ENCODE measurements around the gene TERT.
"Not testable (repeated sequence)": the region's sequence is repeated elsewhere in the genome, so short reads cannot be mapped to it uniquely, and the experiment has no call there.

Gene TERT

GRCh38 chr5:1278656-1279442 is 16.0 kb downstream of the TERT start:
- DNase-seq, result no peak

DNA sequence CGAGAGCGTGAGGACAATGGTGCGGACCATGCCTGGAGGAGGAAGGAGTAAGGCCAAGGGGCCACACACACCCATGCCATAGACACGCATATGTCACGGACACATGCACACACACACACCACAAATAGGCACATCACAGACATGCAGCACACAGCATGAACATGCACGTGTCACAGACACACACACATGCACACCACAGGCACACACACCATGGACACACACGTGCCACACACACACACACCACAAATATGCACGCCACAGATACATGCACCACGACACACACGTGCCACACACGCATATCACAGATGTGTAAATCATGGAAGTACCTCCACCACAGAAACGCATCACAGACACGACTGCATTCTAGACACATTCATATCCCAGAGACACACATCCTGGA is 16.7 kb downstream of the TERT start:
- no peak for DNase-seq

DNA sequence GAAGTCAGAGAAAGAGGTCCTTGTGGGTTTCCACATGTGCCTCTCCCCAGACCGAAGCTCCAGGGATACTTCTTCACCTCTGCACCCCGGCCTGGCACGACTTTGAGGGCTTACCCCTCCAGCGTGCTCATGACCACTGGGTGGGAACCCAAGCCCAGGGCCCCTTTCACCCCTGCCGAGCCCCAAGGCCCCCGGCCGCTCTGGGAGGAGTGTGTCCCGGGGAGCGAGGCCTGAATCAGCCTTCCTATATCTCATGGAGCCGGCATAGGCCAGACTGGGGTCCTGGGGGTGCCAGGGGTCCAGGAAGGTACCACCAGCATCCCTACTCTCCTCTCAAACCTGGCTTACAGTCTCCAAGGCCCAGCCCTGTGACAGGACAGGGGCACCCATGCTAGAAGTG is 17.1 kb downstream of the TERT start:
- no peak for DNase-seq

DNA sequence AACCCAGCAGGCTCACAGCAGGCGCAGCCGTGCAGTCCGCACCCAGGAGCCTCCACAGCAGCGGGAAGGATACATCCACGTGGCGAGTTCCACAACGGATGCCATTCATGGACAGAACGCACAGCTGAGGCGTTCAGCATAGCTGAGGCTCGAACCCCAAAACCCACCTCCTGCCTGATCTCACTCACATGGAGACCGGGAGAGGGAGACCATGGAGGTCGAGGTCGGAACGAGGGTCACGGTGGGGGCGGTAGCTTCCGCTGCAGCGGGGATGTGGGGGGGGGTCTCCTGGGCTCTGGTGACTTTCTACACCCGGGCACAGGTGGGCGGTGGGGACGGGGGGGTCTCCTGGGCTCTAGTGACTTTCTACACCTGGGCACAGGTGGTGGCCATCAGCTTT is 17.5 kb downstream of the TERT start:
- no peak for DNase-seq

DNA sequence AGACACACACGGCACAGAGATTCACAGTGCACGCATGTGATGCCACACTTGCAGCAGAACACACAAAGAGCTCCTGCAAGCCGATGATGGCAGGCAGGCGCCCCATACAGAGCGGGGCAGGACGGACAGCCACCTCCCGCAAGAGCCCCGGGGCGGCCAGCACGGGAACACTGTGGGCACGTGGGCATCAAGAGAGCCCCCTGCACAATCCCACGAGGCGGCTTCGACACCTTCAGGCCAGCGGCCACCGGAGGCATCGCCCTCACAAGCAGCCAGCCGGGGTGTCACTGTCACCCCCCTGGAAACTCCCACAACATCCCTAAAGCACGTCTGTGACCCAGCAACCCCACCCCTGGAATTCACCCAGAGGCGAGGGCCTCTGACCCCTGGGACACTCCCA is 17.9 kb downstream of the TERT start:
- no peak for DNase-seq

- DNase-seq, result not testable (repeated sequence)
These were observed 19.2 kb downstream of the TERT start for GRCh38 chr5:1275397-1276391.

- no peak for DNase-seq
These were observed 20.4 kb downstream of the TERT start for GRCh38 chr5:1274471-1274870.

DNA sequence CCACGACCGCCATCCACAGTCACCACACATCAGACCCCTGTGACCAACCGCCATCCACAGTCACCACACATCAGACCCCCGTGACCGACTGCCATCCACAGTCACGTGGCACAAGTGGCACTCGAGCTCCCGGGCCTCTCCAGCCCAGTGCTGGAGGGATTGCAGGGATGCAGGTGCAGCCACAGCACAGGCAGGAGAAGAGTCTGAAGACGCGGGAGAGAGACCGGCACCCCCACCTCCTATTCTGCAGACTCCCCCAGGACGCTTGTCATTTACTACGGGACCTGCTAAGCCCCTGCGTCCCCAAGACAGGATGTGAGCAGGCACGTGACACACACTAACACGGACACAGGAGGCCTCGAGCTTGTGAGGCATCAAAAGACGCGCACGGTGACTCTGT is 21.1 kb downstream of the TERT start:
- no peak for DNase-seq

DNA sequence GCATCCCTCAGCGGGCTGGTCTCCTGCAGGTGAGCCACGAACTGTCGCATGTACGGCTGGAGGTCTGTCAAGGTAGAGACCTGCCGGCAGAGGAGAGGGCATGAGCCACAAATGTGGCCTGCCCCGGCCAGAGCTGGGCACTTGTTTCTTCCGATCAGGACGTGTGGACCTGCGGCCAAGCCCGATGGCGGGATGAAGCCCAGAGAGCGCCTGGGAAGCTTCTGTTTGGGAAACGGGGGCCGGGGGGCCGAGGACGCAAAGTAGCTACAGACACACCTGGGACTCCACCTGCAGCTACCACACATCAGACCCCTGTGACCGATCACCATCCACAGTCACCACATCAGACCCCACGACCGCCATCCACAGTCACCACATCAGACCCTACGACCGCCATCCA is 22.7 kb downstream of the TERT start:
- DNase-seq, result no peak

DNA sequence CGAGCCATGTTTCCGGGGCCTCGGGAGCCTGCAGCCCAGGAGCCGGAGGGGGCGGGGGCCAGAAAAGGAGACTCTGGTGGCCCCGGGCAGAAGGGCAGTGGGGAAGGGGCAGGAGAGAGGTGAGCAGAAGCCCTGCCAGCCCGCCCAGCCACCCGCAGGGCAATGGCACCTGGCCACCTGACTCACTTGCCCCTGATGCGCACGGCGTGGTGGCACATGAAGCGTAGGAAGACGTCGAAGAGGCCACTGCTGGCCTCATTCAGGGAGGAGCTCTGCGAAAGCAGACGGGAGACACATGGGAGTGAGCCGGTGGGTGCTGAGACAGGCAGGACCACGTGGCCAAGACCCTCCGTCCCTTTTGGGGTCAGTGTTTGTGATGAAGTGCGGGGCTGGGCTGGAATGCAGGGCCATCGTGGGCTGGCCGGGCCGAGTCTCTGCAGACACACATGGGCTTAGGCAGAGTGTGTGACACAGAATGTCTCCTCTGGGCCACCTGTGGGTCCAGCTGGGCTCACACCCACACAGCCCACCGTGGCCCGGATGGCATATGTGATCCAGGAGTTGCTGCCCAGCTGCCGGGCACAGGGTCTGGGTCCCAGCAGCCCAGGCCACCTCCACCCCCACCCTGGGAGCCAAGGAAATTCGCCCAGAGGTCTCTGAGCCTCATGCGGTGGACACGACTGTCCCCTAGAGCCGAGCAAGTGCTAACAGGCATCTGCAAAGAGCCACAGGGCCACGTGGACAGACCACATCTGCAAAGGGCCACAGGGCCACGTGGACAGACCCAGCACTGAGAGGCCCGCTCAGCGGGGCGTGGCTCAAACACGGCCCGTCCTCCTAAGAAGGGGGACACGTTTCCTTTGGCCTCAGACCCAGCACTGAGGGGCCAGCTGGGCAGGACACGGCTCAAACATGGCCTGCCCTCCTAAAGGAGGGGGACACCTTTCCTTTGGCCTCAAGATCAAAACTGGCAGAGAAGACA is 23.6 kb downstream of the TERT start:
- DNase-seq, result no peak

DNA sequence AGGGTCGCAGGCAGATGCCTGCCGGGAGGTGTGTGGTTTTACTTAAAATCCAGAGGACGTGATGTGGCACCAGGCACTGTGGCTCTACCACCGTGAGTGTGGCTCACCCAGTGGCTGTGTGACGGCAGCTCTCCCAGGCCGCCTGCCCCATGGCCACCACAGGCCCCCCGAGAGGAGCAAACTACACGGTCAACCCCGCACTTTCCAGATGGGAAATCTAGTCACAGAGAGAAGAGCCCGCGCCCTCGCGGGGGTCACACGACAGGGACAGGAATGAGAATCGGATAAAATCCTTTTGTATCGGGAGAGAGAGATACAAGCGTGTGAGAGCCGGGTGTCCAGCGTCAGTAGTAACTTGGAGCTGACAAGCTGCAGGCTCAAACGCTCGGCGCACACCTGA is 24.4 kb downstream of the TERT start:
- no peak for DNase-seq

DNA sequence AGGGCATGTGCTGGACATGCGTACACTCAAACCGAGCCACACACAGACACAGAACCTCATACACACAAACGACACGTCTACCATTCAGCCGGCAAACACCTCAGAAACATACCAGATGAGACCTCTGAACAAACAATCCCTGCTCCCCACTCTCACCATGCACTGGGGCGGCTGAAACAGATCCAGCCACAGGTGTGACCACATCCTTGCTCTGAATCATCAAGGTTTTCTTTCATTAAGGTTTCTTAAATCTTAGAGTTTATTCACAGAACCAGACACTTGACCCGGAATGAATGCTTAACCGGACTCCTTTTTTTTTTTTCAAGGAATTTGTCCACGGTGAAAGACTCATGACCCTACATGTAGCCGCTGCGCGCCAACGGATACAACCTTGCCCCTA is 26.2 kb downstream of the TERT start:
- peak in 2 of 5 experiments; percentile 37 to 86 for DNase-seq

GRCh38 chr5:1268056-1268455 is 26.8 kb downstream of the TERT start:
- DNase-seq, result no peak

DNA sequence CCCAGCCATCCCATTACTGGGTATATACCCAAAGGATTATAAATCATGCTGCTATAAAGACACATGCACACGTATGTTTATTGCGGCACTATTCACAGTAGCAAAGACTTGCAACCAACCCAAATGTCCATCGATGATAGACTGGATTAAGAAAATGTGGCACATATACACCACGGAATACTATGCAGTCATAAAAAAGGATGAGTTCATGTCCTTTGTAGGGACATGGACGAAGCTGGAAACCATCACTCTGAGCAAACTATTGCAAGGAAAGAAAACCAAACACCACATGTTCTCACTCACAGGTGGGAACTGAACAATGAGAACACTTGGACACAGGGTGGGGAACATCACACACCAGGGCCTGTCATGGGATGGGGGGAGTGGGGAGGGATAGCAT is 27.4 kb downstream of the TERT start:
- not testable (repeated sequence) for DNase-seq

GRCh38 chr5:1266791-1267190 is 28.1 kb downstream of the TERT start:
- no peak for DNase-seq

- DNase-seq, result no peak
These were observed 29.1 kb downstream of the TERT start for GRCh38 chr5:1265461-1266455.

GRCh38 chr5:1265026-1265425 is 29.8 kb downstream of the TERT start:
- DNase-seq, result no peak

- no peak for DNase-seq
These were observed 30.7 kb downstream of the TERT start for GRCh38 chr5:1264211-1264610.

DNA sequence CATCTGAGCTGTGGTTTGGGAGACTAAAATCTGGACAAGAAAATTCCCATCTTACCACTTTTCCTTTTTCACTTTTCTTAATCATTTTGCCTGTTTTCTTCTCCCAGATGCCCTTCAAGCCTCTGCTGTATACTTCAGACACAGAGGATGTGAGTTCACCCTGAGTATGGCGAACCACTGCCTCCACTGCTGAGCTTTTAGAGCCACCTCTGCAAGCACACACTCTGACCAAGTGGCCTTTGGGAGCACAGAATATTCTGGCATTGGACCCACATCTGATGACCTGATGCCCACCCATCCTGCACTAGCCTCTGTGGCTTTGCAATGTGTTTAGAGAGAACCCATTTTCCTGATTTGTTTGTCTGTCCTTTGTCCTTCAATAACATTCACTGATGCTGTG is 32.5 kb downstream of the TERT start:
- DNase-seq, result no peak

DNA sequence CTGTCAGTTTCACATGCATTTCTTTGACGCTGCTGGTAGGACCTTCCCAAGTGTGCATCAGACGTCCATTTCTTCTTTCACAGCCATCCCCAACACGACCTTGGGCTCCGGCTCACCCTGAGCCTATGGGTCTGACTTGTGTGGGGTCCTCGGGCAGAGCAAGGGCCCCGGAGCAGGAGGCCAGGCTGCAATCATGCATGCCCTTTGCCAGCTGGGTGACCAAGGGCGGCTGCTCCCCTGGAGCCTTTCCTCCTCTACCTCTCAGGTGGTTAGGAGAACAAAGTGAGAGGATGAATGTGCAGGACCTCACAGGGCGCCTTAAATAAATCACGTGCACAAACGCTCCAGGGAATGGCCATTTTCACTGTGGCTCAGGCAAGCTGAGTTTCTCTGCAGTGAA is 33.2 kb downstream of the TERT start:
- DNase-seq, result no peak

DNA sequence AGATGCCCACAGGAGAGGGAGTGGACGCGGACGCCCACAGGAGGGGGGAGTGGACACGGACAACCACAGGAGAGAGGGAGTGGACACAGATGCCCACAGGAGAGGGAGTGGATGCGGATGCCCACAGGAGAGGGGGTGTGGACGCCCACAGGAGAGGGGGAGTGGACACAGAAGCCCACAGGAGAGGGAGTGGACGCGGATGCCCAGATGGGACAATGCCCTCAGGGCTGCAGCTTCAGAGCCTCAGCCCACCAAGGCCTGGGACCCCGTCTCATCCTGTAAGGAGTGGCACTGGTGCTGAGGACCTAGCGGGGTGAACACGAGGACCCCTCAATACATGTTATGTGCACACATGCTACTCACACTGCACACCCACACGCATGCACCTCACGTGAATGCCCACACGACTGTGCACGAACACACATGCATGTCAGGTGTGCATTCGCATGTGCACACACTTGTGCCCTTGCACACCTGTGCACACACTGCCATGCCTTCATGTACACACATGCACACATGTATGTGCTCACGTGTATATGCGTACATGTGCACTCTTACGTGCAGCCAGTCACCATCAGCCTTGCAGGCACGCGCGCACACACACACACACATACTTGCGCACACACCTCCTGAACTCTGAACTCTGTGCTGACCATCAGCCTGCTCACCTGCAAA is 34.9 kb downstream of the TERT start:
- DNase-seq, result no peak
